B cell (primary cell): Measurements from ENCODE around the gene NCAM1. TPM values are rescaled to one million over a fixed set of nuclear protein-coding genes. Genes with fewer than 3 reads are reported as not detected.

ENCODE experiments used
- ATAC-seq: fragments of 200-7000 bp; cut with Tn5 transposase; one replicate; pipeline ENCODE4 v1.10.0; 2021; ENCODE audit warnings: low read depth, mild to moderate bottlenecking, moderate number of reproducible peaks, moderate library complexity
- CTCF ChIA-PET: fragments of 350-600 bp; sonication (Branson Sonifier 250); formaldehyde crosslinking; loops from one replicate; lab custom pipeline; 2021; ENCODE audit warnings: antibody characterized with exemption, inconsistent platforms; lab: Charles Lee
- POLR2A ChIA-PET: fragments of 350-600 bp; sonication (Branson Sonifier 250); formaldehyde crosslinking; loops from one replicate; lab custom pipeline; 2021; ENCODE audit warnings: antibody characterized with exemption; lab: Charles Lee
- DNase-seq: peaks from one replicate; pipeline ENCODE4 v3.0.0; 2013
- H2AFZ ChIP-seq: 2 replicates; pipeline ENCODE4 v1.6.1; 2012; ENCODE audit warnings: mild to moderate bottlenecking, low read depth, low read length; ENCODE audit not compliant: insufficient read depth, poor library complexity, severe bottlenecking
- H3K27ac ChIP-seq, 2 donors: 1 replicate in 1 of 2; 2 replicates in 1 of 2; pipeline ENCODE4 v1.5.1; 2012 to 2013; ENCODE audit warnings: low read length in 2 of 2, mild to moderate bottlenecking in 2 of 2, moderate library complexity in 1 of 2
- H3K27me3 ChIP-seq, 4 experiments: fragments of 200-600 bp in 1 of 4; sonication (generic) in 1 of 4; replicated peaks in 1 of 4; 1 replicate in 2 of 4; 2 replicates in 2 of 4; pipeline versions ENCODE4 v1.6.1 to v1.7.0; 2013 to 2016; ENCODE audit warnings: low read length in 3 of 4, mild to moderate bottlenecking in 2 of 4, mixed read lengths in 1 of 4, moderate library complexity in 1 of 4; ENCODE audit not compliant: insufficient read depth in 4 of 4, control insufficient read depth in 3 of 4; ENCODE audit errors: control extremely low read depth in 1 of 4
- H3K36me3 ChIP-seq, 2 experiments: replicated peaks in 1 of 2; 1 replicate in 1 of 2; 2 replicates in 1 of 2; pipeline versions ENCODE4 v1.6.1 to v1.7.1; 2013; ENCODE audit warnings: low read length in 1 of 2; ENCODE audit not compliant: insufficient read depth in 2 of 2, control insufficient read depth in 1 of 2; ENCODE audit errors: control extremely low read depth in 1 of 2, extremely low read depth in 1 of 2
- H3K4me1 ChIP-seq, 2 donors: fragments of 200-600 bp in 1 of 2; sonication (generic) in 1 of 2; 1 replicate in 1 of 2; 2 replicates in 1 of 2; pipeline versions ENCODE4 v1.5.1 to v1.6.1; 2013 to 2017; ENCODE audit warnings: low read length in 2 of 2; ENCODE audit not compliant: control insufficient read depth in 2 of 2, insufficient read depth in 2 of 2
- H3K4me2 ChIP-seq: replicated peaks from 2 replicates; pipeline ENCODE3; 2012; ENCODE audit warnings: mild to moderate bottlenecking, low read depth, low read length; ENCODE audit not compliant: poor library complexity, severe bottlenecking
- H3K4me3 ChIP-seq, 5 experiments: fragments of 200-600 bp in 1 of 5; sonication (generic) in 1 of 5; 1 replicate in 3 of 5; 2 replicates in 2 of 5; pipeline versions ENCODE4 v1.5.1 to v1.7.0; 2011 to 2016; ENCODE audit warnings: low read length in 4 of 5, mild to moderate bottlenecking in 4 of 5, low read depth in 2 of 5, control low read depth in 1 of 5, moderate library complexity in 1 of 5; ENCODE audit not compliant: insufficient read depth in 1 of 5; ENCODE audit errors: control extremely low read depth in 1 of 5, extremely low read depth in 1 of 5
- H3K79me2 ChIP-seq: fragments of 200-600 bp; sonication (generic); one replicate; pipeline ENCODE4 v1.6.0; 2016; ENCODE audit warnings: low read length; ENCODE audit not compliant: control insufficient read depth, insufficient read depth
- H3K9ac ChIP-seq: fragments of 200-600 bp; sonication (generic); 2 replicates; pipeline ENCODE4 v1.6.1; 2017; ENCODE audit warnings: mild to moderate bottlenecking, low read length, moderate library complexity
- H3K9me3 ChIP-seq, 3 donors: one replicate each; pipeline versions ENCODE4 v1.6.1 to v1.7.1; 2013; ENCODE audit warnings: low read length in 2 of 3; ENCODE audit not compliant: control insufficient read depth in 2 of 3, insufficient read depth in 1 of 3; ENCODE audit errors: control extremely low read depth in 1 of 3
- H4K20me1 ChIP-seq: 2 replicates; pipeline ENCODE4 v1.6.0; 2012; ENCODE audit warnings: mild to moderate bottlenecking, low read length; ENCODE audit not compliant: insufficient read depth, control insufficient read depth, poor library complexity, severe bottlenecking
- H3K27ac Mint-ChIP-seq: one replicate; pipeline ENCODE4 v1.8.0; 2021; ENCODE audit warnings: mixed read lengths
- H3K27me3 Mint-ChIP-seq: one replicate; pipeline ENCODE4 v1.8.0; 2021; ENCODE audit warnings: mixed read lengths
- H3K4me1 Mint-ChIP-seq: one replicate; pipeline ENCODE4 v1.8.0; 2021; ENCODE audit warnings: mixed read lengths
- H3K4me3 Mint-ChIP-seq: one replicate; pipeline ENCODE4 v1.8.0; 2021; ENCODE audit warnings: mixed read lengths
- H3K9me3 Mint-ChIP-seq: one replicate; pipeline ENCODE4 v1.8.0; 2022; ENCODE audit warnings: mixed read lengths; ENCODE audit not compliant: insufficient read depth
- CTCF ChIP-seq: fragments of 200-600 bp; IDR thresholded peaks from one replicate; pipeline ENCODE4 v1.8.0; 2022; ENCODE audit warnings: antibody characterized with exemption, mild to moderate bottlenecking
- EZH2 ChIP-seq: IDR thresholded peaks from 2 replicates; pipeline ENCODE4 v1.6.1; 2012; ENCODE audit warnings: borderline replicate concordance, low read depth, mild to moderate bottlenecking, moderate library complexity, low read length; ENCODE audit not compliant: insufficient read depth, poor library complexity, severe bottlenecking
- WGBS: methylation state at CpG from one replicate; pipeline ENCODE4 v1.1.5; 2013; ENCODE audit warnings: missing lambda C conversion rate; ENCODE audit not compliant: insufficient coverage; 5-methylcytosine and 5-hydroxymethylcytosine counted together
- intact Hi-C: fragments of 100-400 bp; cut with micrococcal nuclease; formaldehyde crosslinking; loops from one replicate; pipeline ENCODE4 v1.10.0; 2022
- polyA plus RNA-seq: library from polyadenylated mRNA; depleted of rRNA; stranded (reverse); fragments of >200 nt; gene quantifications from 2 replicates; pipeline ENCODE4 v1.2.3, GENCODE V29; 2012
- total RNA-seq, 2 donors: library from RNA; stranded (reverse); fragments of 120-200 nt in 1 of 2; gene quantifications; 1 replicate in 1 of 2; 2 replicates in 1 of 2; pipeline versions ENCODE4 v1.2.3 to v1.2.4, GENCODE V29; 2013 to 2022

Gene NCAM1
- total and polyA plus RNA-seq, 2 donors (not counting 1 experiment from before 2014, with no cell fraction given): 0.37 TPM; not detected in 1

- no peak overlapping the region for H3K27ac Mint-ChIP-seq
- WGBS: no CpG with 5 or more reads among the region's 3 CpGs
These were observed 205.1 kb downstream of the NCAM1 start for GRCh38 chr11:113166280-113166679.

GRCh38 chr11:113167599-113167998, 206.4 kb downstream of the NCAM1 start:
- ChIA-PET CTCF (no interaction called here), POLR2A (no interaction called here)
- TF ChIP-seq CTCF (no peak), EZH2 (no peak)
- no peak for ATAC-seq
- no peaks in the 10 kb centered on the region for H4K20me1 ChIP-seq
- H3K79me2 ChIP-seq: no peaks in the 10 kb centered on the region
- H3K9ac ChIP-seq: no peak overlapping the region
- no peaks in the 10 kb centered on the region for H3K9me3 ChIP-seq
- no peaks in the 10 kb centered on the region for H3K4me1 Mint-ChIP-seq
- no peaks in the 10 kb centered on the region for H3K9me3 Mint-ChIP-seq
- 76% methylated on average over 3 of the region's 6 CpGs for WGBS
- H3K27me3 ChIP-seq: no peaks in the 10 kb centered on the region
- no peak overlapping the region for H2AFZ ChIP-seq
- H3K4me2 ChIP-seq: no peak overlapping the region
- peaks cover 11% of the 10 kb centered on the region for H3K27me3 Mint-ChIP-seq
- no peaks in the 10 kb centered on the region for H3K4me1 ChIP-seq
- H3K27ac ChIP-seq: no peak overlapping the region
- no peak for DNase-seq
- H3K4me3 Mint-ChIP-seq: no peak overlapping the region
- intact Hi-C loops: no loop called here
- no peak overlapping the region for H3K27ac Mint-ChIP-seq
- no peaks in the 10 kb centered on the region for H3K36me3 ChIP-seq
- H3K4me3 ChIP-seq: no peak overlapping the region

More at GRCh38 chr11:113166280-113166679, 205.1 kb downstream of the NCAM1 start:
- H2AFZ ChIP-seq: no peak overlapping the region
- no peaks in the 10 kb centered on the region for H3K27me3 ChIP-seq
- no peak overlapping the region for H3K9ac ChIP-seq
- no peak overlapping the region for H3K4me3 ChIP-seq
- no peak overlapping the region for H3K27ac ChIP-seq
- no peak overlapping the region for H3K4me2 ChIP-seq
- CTCF ChIA-PET: no interaction called here
- peaks cover 9% of the 10 kb centered on the region for H3K27me3 Mint-ChIP-seq
- TF ChIP-seq CTCF: no peak
- H3K4me1 ChIP-seq: no peaks in the 10 kb centered on the region
- H3K4me1 Mint-ChIP-seq: no peaks in the 10 kb centered on the region
- POLR2A ChIA-PET: no interaction called here
- no peaks in the 10 kb centered on the region for H4K20me1 ChIP-seq
- ATAC-seq (no peak), DNase-seq (no peak)
- no peaks in the 10 kb centered on the region for H3K36me3 ChIP-seq
- H3K9me3 Mint-ChIP-seq: no peaks in the 10 kb centered on the region
- H3K9me3 ChIP-seq: no peaks in the 10 kb centered on the region
- H3K4me3 Mint-ChIP-seq: no peak overlapping the region
- H3K79me2 ChIP-seq: no peaks in the 10 kb centered on the region
- intact Hi-C loops: no loop called here
